ENCODE data around the gene GON7.
A peak's percentile ranks its signal among the peaks of the same experiment; 100 is the strongest.

The GON7 gene

GRCh38 chr14:93232159-93232558 is 25.3 kb upstream of the GON7 start:
- no peak for TF ChIP-seq CTCF (IDR thresholded peaks at IDR 0.05)

GRCh38 chr14:93231129-93231979 is 24.5 kb upstream of the GON7 start:
- TF ChIP-seq CTCF (IDR thresholded peaks at IDR 0.05) = no peak

GRCh38 chr14:93230539-93230938 is 23.7 kb upstream of the GON7 start:
- no peak for TF ChIP-seq CTCF (IDR thresholded peaks at IDR 0.05)

GRCh38 chr14:93228550-93228949 is 21.7 kb upstream of the GON7 start:
- no peak for TF ChIP-seq CTCF (IDR thresholded peaks at IDR 0.05)

- no peak for TF ChIP-seq CTCF (IDR thresholded peaks at IDR 0.05)
Observed at GRCh38 chr14:93223565-93223964, 16.7 kb upstream of the GON7 start.

GRCh38 chr14:93220509-93220908 is 13.6 kb upstream of the GON7 start:
- TF ChIP-seq CTCF (IDR thresholded peaks at IDR 0.05) = no peak

GRCh38 chr14:93219103-93219726 is 12.3 kb upstream of the GON7 start:
- TF ChIP-seq CTCF (IDR thresholded peaks at IDR 0.05) = peak; percentile 86
